Measurements from ENCODE around the gene TMEM18.

The TMEM18 gene

GRCh38 chr2:650343-651310 lies 26.6 kb downstream of the TMEM18 start:
- no peaks in the 10 kb centered on the region for H3K27me3 ChIP-seq (replicated peaks; ENCODE audit: control insufficient read depth, insufficient read depth, low read length)
- TF ChIP-seq CTCF (IDR thresholded peaks at IDR 0.05; ENCODE audit: insufficient read depth, low read length, poor library complexity, severe bottlenecking): no peak
- H3K36me3 ChIP-seq (ENCODE audit: control insufficient read depth, insufficient read depth, low read length): no peaks in the 10 kb centered on the region
- DNase-seq (ENCODE audit: extremely low read depth, insufficient read length): no peak
- H3K4me3 ChIP-seq (replicated peaks; ENCODE audit: low read depth, low read length): no peak overlapping the region

DNA sequence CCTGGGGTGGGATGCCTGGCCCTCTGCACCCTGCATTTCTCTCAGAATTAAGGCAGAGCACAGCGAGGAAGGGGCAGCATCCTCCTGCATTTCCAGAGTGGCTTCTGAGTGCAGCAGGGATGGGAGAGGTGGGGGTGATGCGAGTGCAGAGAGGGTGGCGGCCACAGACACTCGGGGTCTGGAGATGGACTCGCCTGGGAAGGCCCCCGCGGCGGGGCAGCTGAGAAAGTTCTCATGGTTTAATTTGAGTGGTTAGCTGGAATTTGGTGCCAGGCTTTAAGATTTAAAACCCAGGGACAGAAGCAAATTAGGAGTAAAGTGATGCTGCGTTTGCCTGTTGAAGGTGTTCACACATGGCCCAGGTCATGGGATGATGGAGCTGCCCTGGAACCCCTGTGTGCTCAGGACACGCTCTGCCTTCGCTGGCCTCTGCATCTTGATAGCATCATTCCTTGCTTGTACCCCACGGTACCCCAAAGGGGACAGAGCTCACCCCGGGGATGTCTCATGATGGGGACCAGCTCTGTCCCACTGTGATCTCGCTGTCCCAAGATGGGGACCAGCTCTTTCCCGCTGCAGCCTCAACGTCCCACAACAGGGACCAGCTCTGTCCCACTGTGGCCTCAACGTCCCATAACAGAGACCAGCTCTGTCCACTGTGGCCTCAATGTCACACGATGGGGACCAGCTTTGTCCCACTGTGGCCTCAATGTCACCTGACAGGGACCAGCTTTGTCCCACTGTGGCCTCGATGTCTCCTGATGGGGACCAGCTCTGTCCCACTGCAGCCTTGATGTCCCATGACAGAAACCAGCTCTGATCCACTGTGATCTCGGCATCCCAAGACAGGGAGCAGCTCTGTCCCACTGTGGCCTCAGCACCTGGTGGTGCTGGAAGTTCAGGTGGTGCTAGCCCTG lies 27.5 kb downstream of the TMEM18 start:
- no peak for DNase-seq (ENCODE audit: extremely low read depth, insufficient read length)
- H3K27me3 ChIP-seq (replicated peaks; ENCODE audit: control insufficient read depth, insufficient read depth, low read length): no peaks in the 10 kb centered on the region
- H3K36me3 ChIP-seq (ENCODE audit: control insufficient read depth, insufficient read depth, low read length): no peaks in the 10 kb centered on the region
- H3K4me3 ChIP-seq (replicated peaks; ENCODE audit: low read depth, low read length): no peak overlapping the region
- no peak for TF ChIP-seq CTCF (IDR thresholded peaks at IDR 0.05; ENCODE audit: insufficient read depth, low read length, poor library complexity, severe bottlenecking)

- DNase-seq (ENCODE audit: extremely low read depth, insufficient read length): no peak
- no peaks in the 10 kb centered on the region for H3K27me3 ChIP-seq (replicated peaks; ENCODE audit: control insufficient read depth, insufficient read depth, low read length)
- H3K36me3 ChIP-seq (ENCODE audit: control insufficient read depth, insufficient read depth, low read length): no peaks in the 10 kb centered on the region
- no peak overlapping the region for H3K4me3 ChIP-seq (replicated peaks; ENCODE audit: low read depth, low read length)
- no peak for TF ChIP-seq CTCF (IDR thresholded peaks at IDR 0.05; ENCODE audit: insufficient read depth, low read length, poor library complexity, severe bottlenecking)
These were observed 28.5 kb downstream of the TMEM18 start for GRCh38 chr2:648476-649424.

DNA sequence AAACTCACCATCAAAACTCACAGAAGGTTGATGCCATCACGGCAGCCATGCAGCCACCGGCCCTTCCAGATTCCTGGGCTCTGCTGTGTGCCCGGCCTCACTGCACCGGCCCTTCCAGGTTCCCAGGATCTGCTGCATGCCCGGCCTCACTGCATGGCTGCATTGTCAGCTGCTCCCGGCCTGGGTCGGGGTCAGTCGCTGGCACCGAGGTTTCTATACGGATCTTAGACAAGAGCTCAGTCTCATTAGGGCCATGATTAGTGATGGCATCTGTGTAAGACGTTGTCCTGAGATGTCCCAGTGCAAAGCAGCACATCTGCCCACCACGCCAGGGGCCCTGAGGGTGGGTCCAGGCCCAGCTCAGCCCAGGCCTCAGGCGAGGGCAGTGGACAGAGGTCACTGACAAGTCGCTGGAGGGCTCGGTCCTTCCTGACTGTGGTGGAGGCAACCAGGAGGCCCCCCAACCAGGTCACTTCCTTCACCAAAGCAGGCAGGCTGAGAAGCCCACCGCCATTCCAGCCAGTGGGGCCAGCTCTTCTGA lies 29.4 kb downstream of the TMEM18 start:
- no peak overlapping the region for H3K4me3 ChIP-seq (replicated peaks; ENCODE audit: low read depth, low read length)
- no peak for TF ChIP-seq CTCF (IDR thresholded peaks at IDR 0.05; ENCODE audit: insufficient read depth, low read length, poor library complexity, severe bottlenecking)
- no peak for DNase-seq (ENCODE audit: extremely low read depth, insufficient read length)
- H3K36me3 ChIP-seq (ENCODE audit: control insufficient read depth, insufficient read depth, low read length): no peaks in the 10 kb centered on the region
- H3K27me3 ChIP-seq (replicated peaks; ENCODE audit: control insufficient read depth, insufficient read depth, low read length): no peaks in the 10 kb centered on the region
